Endothelial cell of umbilical vein (primary cell): ENCODE measurements around the gene UBE2I.

Experiments used
- EZH2 ChIP-seq: IDR thresholded peaks from 2 replicates; pipeline ENCODE4 v1.6.1; 2012; ENCODE audit warnings: borderline replicate concordance, low read depth, mild to moderate bottlenecking, moderate library complexity, low read length, inconsistent platforms; ENCODE audit not compliant: severe bottlenecking
- JUN ChIP-seq: IDR thresholded peaks from 2 replicates; pipeline ENCODE4 v1.6.1; 2011; ENCODE audit warnings: borderline replicate concordance, low read depth; ENCODE audit not compliant: insufficient read length, insufficient read depth
- MYC ChIP-seq: IDR thresholded peaks from one replicate; pipeline ENCODE4 v1.6.1; 2011; ENCODE audit warnings: mild to moderate bottlenecking, low read depth, low read length
- POLR2A ChIP-seq: IDR thresholded peaks from 2 replicates; pipeline ENCODE4 v1.6.1; 2012; ENCODE audit warnings: low read depth, mild to moderate bottlenecking, control low read depth, low read length
- POLR2AphosphoS5 ChIP-seq: IDR thresholded peaks from 2 replicates; pipeline ENCODE4 v1.6.1; 2012; ENCODE audit warnings: low read depth, mild to moderate bottlenecking, control low read depth, low read length, moderate library complexity; ENCODE audit not compliant: insufficient read depth
- TF ChIP-seq, protein P1 (sequence below), 2 donors: IDR thresholded peaks; 1 replicate in 1 of 2; 2 replicates in 1 of 2; pipeline ENCODE4 v1.5.1; 2011; ENCODE audit warnings: low read length in 2 of 2, mild to moderate bottlenecking in 2 of 2, moderate library complexity in 2 of 2, control low read depth in 1 of 2, inconsistent platforms in 1 of 2, low read depth in 1 of 2; ENCODE audit not compliant: insufficient read depth in 1 of 2; ENCODE audit errors: extremely low read depth in 1 of 2
- TF ChIP-seq, protein P2 (sequence below): IDR thresholded peaks from 2 replicates; pipeline ENCODE4 v1.6.1; 2011; ENCODE audit not compliant: insufficient read depth, insufficient read length

- TF ChIP-seq, protein P1, sequence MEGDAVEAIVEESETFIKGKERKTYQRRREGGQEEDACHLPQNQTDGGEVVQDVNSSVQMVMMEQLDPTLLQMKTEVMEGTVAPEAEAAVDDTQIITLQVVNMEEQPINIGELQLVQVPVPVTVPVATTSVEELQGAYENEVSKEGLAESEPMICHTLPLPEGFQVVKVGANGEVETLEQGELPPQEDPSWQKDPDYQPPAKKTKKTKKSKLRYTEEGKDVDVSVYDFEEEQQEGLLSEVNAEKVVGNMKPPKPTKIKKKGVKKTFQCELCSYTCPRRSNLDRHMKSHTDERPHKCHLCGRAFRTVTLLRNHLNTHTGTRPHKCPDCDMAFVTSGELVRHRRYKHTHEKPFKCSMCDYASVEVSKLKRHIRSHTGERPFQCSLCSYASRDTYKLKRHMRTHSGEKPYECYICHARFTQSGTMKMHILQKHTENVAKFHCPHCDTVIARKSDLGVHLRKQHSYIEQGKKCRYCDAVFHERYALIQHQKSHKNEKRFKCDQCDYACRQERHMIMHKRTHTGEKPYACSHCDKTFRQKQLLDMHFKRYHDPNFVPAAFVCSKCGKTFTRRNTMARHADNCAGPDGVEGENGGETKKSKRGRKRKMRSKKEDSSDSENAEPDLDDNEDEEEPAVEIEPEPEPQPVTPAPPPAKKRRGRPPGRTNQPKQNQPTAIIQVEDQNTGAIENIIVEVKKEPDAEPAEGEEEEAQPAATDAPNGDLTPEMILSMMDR (IDR thresholded peaks at IDR 0.05; ENCODE audit: extremely low read depth in 1 of 2, insufficient read depth in 1 of 2, low read depth in 1 of 2, low read length in 2 of 2) = no peak
- TF ChIP-seq EZH2 (no peak), JUN (no peak), POLR2A (no peak), POLR2AphosphoS5 (no peak), MYC (no peak)
- TF ChIP-seq, protein P2, sequence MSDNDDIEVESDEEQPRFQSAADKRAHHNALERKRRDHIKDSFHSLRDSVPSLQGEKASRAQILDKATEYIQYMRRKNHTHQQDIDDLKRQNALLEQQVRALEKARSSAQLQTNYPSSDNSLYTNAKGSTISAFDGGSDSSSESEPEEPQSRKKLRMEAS = no peak
Observed at GRCh38 chr16:1342526-1343427, 33.3 kb downstream of the UBE2I start.
